ENCODE results near the gene GNB1L.

Gene GNB1L

DNA sequence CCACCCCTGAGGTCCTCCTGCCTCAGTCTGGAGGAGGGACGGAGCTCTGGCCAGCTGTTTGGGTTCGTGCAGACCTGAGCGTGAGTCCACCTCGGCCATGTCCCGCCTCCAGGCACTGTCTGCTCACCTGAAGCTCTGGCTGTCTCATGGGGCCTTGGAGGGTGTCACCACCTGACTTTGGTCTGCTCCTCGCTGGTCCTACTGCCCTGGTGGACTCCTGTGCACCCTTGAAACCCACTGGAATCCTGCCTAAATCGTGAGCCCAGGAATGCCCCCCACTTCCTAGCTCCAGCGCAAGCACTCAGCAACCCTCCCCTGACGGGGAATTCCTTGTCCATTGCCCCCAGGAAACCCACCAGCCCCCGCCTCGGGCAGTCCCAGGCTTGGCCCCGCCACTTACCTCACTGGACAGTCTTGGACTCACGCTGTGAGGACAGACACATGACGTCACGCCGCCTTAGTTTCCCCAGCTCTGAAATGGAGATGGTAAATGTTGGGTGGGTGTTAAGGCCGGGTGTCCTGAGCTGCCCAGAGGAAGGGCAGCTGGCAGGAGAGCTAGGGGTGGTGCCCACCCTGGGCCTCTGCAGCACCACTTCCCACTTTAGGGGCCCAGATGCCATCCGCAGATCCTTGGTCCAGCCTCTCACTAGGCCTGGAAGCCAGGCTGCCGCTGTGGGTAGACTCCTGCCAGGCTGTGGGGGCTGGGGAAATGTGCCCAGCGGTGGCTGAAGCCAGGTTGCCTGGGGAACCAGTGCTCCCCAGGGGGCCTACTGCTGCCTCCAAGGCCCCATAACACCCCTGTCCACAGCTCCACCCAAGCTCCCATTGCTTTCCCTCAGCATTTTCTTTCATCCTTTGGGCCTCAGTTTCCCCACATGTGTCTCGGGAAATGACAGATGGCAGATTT, 112.3 kb downstream of the GNB1L start:
- POLR2A ChIA-PET: no interaction called here
- H3K4me3 ChIP-seq (ENCODE audit: low read depth, low read length): no peak overlapping the region
- no peak for TF ChIP-seq CTCF (IDR thresholded peaks at IDR 0.05; ENCODE audit: insufficient read depth, low read length, missing control alignments)
- CTCF ChIA-PET: interaction anchor here (1.4 to 6.9 kb wide), 4 partner anchors 9 to 168 kb away, joined by 4 to 70 read pairs (median 4); no protein-coding TSS in a partner anchor
- no peak for DNase-seq (ENCODE audit: low read depth, low spot score)

DNA sequence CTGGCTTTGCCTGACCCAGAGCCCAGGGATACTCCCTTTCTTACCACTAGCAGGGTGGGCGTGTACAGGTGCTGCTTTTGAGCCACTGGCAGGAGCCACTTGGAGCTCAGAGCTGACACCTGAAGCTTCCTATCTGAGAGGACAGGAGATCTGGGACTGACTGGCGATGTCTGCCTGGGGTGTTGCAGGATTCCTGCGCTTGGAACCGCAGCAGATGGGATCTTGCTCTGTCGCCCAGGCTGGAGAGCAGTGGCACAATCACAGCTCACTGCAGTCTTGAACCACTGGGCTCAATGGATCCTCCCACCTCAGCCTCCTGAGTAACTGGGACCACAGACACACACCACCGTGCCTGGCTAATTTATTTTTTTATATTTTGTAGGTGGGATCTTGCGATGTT, 113.6 kb downstream of the GNB1L start:
- DNase-seq (ENCODE audit: low read depth, low spot score): no peak
- no peak for TF ChIP-seq CTCF (IDR thresholded peaks at IDR 0.05; ENCODE audit: insufficient read depth, low read length, missing control alignments)
- CTCF ChIA-PET: interaction anchor here (1.0 to 6.9 kb wide), 4 partner anchors 10 to 169 kb away, joined by 3 to 70 read pairs (median 4); no protein-coding TSS in a partner anchor
- POLR2A ChIA-PET: no interaction called here
- no peak overlapping the region for H3K4me3 ChIP-seq (ENCODE audit: low read depth, low read length)

- DNase-seq (ENCODE audit: low read depth, low spot score): no peak
- POLR2A ChIA-PET: no interaction called here
- no peak overlapping the region for H3K4me3 ChIP-seq (ENCODE audit: low read depth, low read length)
- TF ChIP-seq CTCF (IDR thresholded peaks at IDR 0.05; ENCODE audit: insufficient read depth, low read length, missing control alignments): no peak
- CTCF ChIA-PET: interaction anchor here (1.0 to 6.9 kb wide), 3 partner anchors 10 to 169 kb away, joined by 3 to 70 read pairs (median 5); no protein-coding TSS in a partner anchor
These were observed 114.1 kb downstream of the GNB1L start for GRCh38 chr22:19740586-19740985.

- H3K4me3 ChIP-seq (ENCODE audit: low read depth, low read length): no peak overlapping the region
- no peak for DNase-seq (ENCODE audit: low read depth, low spot score)
- no peak for TF ChIP-seq CTCF (IDR thresholded peaks at IDR 0.05; ENCODE audit: insufficient read depth, low read length, missing control alignments)
- CTCF ChIA-PET: interaction anchor here (1.0 to 1.5 kb wide), 2 partner anchors 9 to 170 kb away, joined by 3 to 6 read pairs; no protein-coding TSS in a partner anchor
- POLR2A ChIA-PET: no interaction called here
These were observed 114.7 kb downstream of the GNB1L start for GRCh38 chr22:19739911-19740449.

- POLR2A ChIA-PET: no interaction called here
- no peak overlapping the region for H3K4me3 ChIP-seq (ENCODE audit: low read depth, low read length)
- TF ChIP-seq CTCF (IDR thresholded peaks at IDR 0.05; ENCODE audit: insufficient read depth, low read length, missing control alignments): no peak
- CTCF ChIA-PET: interaction anchor here (1.0 to 1.5 kb wide), 3 partner anchors 8 to 171 kb away, joined by 3 to 6 read pairs (median 3); no protein-coding TSS in a partner anchor
- no peak for DNase-seq (ENCODE audit: low read depth, low spot score)
These were observed 115.2 kb downstream of the GNB1L start for GRCh38 chr22:19739448-19739895.
